Mammary epithelial cell (primary cell): ENCODE data around the gene CDK11B.
"Not testable (repeated sequence)": the region's sequence is repeated elsewhere in the genome, so short reads cannot be mapped to it uniquely, and the experiment has no call there.

Source experiments
- EZH2 ChIP-seq: IDR thresholded peaks from 2 replicates; pipeline ENCODE4 v1.6.1; 2012; ENCODE audit warnings: low read length, inconsistent platforms, borderline replicate concordance
- TF ChIP-seq, protein P1 (sequence below), 2 donors: IDR thresholded peaks in 1 of 2; conservative IDR thresholded peaks in 1 of 2; 2 replicates each; pipeline ENCODE4 v1.5.1; 2011 to 2012; ENCODE audit warnings: inconsistent platforms in 2 of 2, low read length in 2 of 2, mild to moderate bottlenecking in 2 of 2, control low read depth in 1 of 2, low read depth in 1 of 2; ENCODE audit not compliant: insufficient read depth in 1 of 2; ENCODE audit errors: extremely low read depth in 1 of 2

DNA sequence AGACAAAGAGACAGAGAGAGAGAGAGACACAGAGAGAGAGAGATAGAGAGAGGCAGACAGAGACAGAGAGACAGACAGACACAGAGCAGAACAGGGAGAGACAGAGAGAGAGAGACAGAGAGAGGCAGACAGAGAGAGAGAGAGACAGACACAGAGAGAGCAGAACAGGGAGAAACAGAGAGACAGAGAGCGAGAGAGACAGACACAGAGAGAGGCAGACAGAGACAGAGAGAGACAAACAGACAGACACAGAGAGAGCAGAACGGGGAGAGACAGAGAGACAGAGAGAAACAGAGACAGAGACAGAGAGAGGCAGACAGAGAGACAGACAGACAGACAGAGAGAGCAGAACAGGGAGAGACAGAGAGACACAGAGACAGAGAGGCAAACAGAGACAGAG, 63.5 kb downstream of the CDK11B start:
- TF ChIP-seq, protein P1, sequence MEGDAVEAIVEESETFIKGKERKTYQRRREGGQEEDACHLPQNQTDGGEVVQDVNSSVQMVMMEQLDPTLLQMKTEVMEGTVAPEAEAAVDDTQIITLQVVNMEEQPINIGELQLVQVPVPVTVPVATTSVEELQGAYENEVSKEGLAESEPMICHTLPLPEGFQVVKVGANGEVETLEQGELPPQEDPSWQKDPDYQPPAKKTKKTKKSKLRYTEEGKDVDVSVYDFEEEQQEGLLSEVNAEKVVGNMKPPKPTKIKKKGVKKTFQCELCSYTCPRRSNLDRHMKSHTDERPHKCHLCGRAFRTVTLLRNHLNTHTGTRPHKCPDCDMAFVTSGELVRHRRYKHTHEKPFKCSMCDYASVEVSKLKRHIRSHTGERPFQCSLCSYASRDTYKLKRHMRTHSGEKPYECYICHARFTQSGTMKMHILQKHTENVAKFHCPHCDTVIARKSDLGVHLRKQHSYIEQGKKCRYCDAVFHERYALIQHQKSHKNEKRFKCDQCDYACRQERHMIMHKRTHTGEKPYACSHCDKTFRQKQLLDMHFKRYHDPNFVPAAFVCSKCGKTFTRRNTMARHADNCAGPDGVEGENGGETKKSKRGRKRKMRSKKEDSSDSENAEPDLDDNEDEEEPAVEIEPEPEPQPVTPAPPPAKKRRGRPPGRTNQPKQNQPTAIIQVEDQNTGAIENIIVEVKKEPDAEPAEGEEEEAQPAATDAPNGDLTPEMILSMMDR (conservative IDR thresholded peaks at IDR 0.05 in 1 of 2, IDR thresholded peaks at IDR 0.05 in 1 of 2; ENCODE audit: extremely low read depth in 1 of 2, insufficient read depth in 1 of 2, low read depth in 1 of 2, low read length in 2 of 2) = not testable (repeated sequence)
- TF ChIP-seq EZH2 = not testable (repeated sequence)
